Measurements from ENCODE around the gene NSMCE1.

NSMCE1 gene

DNA sequence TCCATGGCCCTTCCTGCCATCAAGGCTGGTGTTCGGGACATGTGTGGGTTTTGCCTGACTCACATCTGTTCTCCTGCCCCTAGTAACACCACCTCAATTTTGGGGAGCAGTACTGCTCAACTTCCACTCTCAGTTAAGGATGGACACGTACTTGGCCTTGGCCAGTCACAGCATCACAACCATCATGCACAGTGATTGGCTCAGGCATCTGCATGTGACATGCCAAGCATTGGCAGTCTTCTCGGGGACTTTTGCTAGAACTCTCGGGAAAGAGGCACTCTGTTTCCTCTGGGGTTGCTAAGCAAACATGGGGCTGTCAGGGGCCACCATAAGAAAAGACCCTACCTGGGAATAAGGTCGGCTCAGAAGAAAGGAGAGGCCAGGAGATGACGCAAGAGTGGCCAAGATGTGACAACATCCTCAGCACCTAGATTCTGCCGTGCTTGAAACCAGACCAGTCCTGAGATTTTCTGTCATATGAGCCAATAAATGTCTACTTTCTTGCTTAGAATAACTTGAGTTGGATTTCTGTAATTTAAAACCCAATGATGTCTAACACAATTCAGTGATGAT is 77.1 kb downstream of the NSMCE1 start:
- intact Hi-C loops (cut with DNase I; ENCODE audit: low total_unique reads): no loop called here
- Histone ChIP-seq H3K9me3 (no peaks in the 10 kb centered on the region), H3K27me3 (peaks cover 0 to 20% of the 10 kb centered on the region in 2 donors), H3K27ac (no peak overlapping the region), H3K4me3 (no peak overlapping the region), H3K36me3 (no peaks in the 10 kb centered on the region), H3K4me1 (no peaks in the 10 kb centered on the region)
- TF ChIP-seq, protein P1, sequence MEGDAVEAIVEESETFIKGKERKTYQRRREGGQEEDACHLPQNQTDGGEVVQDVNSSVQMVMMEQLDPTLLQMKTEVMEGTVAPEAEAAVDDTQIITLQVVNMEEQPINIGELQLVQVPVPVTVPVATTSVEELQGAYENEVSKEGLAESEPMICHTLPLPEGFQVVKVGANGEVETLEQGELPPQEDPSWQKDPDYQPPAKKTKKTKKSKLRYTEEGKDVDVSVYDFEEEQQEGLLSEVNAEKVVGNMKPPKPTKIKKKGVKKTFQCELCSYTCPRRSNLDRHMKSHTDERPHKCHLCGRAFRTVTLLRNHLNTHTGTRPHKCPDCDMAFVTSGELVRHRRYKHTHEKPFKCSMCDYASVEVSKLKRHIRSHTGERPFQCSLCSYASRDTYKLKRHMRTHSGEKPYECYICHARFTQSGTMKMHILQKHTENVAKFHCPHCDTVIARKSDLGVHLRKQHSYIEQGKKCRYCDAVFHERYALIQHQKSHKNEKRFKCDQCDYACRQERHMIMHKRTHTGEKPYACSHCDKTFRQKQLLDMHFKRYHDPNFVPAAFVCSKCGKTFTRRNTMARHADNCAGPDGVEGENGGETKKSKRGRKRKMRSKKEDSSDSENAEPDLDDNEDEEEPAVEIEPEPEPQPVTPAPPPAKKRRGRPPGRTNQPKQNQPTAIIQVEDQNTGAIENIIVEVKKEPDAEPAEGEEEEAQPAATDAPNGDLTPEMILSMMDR (IDR thresholded peaks at IDR 0.05): no peak
- no peak for DNase-seq

DNA sequence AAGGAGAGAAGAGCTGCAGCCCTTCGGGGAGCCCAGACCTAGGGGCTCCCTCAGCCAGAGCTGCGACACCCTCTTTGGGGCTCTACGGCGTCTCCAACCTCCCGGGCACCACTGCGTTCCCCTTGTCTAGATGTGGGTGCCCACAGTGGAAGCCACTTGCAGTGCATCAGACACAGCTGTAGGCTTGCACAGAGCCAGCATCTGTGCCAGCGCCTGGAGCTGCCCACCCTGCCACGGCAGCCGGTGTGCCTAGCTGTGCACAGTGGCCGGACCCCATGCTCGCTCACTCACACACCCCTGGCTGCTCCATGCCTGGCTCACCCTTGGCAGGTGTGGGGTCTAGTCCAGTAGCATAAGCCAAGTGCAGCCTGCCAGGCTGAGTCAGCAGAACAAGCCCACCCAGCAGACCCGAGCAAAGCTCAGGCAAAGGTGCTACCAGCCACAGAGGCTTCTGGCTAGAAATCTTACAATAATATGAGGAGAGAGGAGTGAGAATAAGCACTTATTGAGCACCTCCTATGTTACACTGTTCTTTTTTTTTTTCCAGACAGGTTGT is 78.2 kb downstream of the NSMCE1 start:
- no peak for DNase-seq
- H3K27me3 ChIP-seq: peaks cover 0 to 10% of the 10 kb centered on the region in 2 donors
- H3K36me3 ChIP-seq: no peaks in the 10 kb centered on the region
- TF ChIP-seq, protein P1 (IDR thresholded peaks at IDR 0.05): no peak
- intact Hi-C loops (cut with DNase I; ENCODE audit: low total_unique reads): no loop called here
- H3K4me3 ChIP-seq: no peak overlapping the region
- no peaks in the 10 kb centered on the region for H3K4me1 ChIP-seq
- H3K9me3 ChIP-seq: no peaks in the 10 kb centered on the region
- no peak overlapping the region for H3K27ac ChIP-seq

DNA sequence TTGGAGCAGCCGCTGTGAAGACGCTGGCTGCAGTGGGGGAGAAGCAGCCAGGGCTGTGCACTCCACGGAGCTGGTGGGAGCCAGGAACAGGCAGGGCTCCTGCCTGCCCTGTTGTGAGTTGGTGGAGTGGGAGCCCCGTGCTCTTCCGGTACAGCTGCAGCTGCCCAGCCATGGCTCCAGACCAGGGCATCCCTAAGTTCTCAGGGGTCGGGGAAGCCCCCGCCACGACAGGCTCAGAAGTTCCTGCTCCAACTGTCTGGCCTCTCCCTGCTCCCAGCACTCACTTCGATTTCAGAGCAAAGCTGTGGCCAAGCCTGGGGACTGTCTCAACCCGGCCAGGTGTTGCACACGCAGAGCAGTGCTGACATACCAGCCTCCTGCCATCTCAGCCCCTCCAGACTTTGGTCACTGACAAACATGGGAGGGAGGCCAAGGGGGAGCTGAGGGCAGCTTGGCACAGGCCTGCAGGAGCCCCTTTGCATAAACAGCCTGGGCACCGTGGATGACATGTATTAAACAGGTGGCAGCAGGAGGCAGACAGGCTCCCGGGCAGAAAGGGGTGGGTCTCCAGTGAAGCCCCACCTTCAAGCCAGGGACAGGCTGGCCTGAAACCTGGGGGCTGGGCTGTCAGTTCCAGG is 79.1 kb downstream of the NSMCE1 start:
- intact Hi-C loops (cut with DNase I; ENCODE audit: low total_unique reads): no loop called here

DNA sequence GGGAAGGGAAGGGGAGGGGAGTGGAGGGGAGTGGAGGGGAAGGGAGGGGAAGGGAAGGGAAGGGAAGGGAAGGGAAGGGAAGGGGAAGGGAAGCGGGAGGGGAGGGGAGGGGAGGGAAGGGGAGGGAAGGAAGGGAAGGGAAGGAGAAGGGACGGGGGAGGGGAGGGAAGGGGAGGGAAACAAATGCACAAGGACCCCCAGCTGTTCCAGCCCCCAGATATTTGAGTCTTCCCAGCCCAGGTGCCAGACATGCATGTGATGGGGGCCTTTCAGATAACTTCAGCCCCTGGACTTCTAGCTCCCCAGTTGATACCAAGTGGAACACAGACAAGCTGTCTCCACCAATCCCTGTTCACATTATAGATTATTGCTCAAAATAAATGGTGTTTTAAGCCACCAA is 79.9 kb downstream of the NSMCE1 start:
- Histone ChIP-seq H3K27me3 (peaks cover 0 to 10% of the 10 kb centered on the region in 2 donors), H3K36me3 (no peaks in the 10 kb centered on the region), H3K4me3 (no peak overlapping the region), H3K9me3 (no peaks in the 10 kb centered on the region), H3K4me1 (no peaks in the 10 kb centered on the region), H3K27ac (no peak overlapping the region)
- intact Hi-C loops (cut with DNase I; ENCODE audit: low total_unique reads): no loop called here
- no peak for DNase-seq
- TF ChIP-seq, protein P1 (IDR thresholded peaks at IDR 0.05): no peak

More for the DNA sequence above, 79.1 kb downstream of the NSMCE1 start:
- H3K27me3 ChIP-seq: peaks cover 0 to 10% of the 10 kb centered on the region in 2 donors
- DNase-seq: no peak
- TF ChIP-seq, protein P1 (IDR thresholded peaks at IDR 0.05): no peak
- H3K4me3 ChIP-seq: no peak overlapping the region
- H3K9me3 ChIP-seq: no peaks in the 10 kb centered on the region
- H3K36me3 ChIP-seq: no peaks in the 10 kb centered on the region
- no peak overlapping the region for H3K27ac ChIP-seq
- no peaks in the 10 kb centered on the region for H3K4me1 ChIP-seq

DNA sequence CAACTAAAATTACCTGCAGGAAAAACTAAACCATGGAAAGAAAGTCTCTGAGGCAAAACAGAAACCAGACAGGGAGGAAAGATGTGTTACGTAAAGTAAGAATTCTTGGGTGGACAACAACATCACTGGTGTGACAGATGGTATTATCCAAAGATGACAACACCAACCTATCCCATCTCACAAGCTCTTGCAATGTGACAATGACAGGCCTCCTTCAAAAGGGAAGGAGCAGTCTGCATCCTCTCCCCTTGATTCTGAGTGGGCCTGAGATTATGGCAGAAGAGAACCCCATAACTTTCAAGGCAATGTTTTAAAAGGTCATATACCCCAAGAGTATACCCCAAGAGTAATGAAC is 82.8 kb downstream of the NSMCE1 start:
- Histone ChIP-seq H3K27me3 (peaks cover 0 to 22% of the 10 kb centered on the region in 2 donors), H3K36me3 (no peaks in the 10 kb centered on the region), H3K9me3 (no peaks in the 10 kb centered on the region), H3K27ac (no peak overlapping the region), H3K4me1 (no peaks in the 10 kb centered on the region), H3K4me3 (no peak overlapping the region)
- no peak for DNase-seq
- TF ChIP-seq, protein P1 (IDR thresholded peaks at IDR 0.05): no peak
- intact Hi-C loops (cut with DNase I; ENCODE audit: low total_unique reads): no loop called here

All from tibial artery (tissue), 4 donors.